ENCODE results near the gene PIERCE2.
A peak's percentile ranks its signal among the peaks of the same experiment; 100 is the strongest.

DNA sequence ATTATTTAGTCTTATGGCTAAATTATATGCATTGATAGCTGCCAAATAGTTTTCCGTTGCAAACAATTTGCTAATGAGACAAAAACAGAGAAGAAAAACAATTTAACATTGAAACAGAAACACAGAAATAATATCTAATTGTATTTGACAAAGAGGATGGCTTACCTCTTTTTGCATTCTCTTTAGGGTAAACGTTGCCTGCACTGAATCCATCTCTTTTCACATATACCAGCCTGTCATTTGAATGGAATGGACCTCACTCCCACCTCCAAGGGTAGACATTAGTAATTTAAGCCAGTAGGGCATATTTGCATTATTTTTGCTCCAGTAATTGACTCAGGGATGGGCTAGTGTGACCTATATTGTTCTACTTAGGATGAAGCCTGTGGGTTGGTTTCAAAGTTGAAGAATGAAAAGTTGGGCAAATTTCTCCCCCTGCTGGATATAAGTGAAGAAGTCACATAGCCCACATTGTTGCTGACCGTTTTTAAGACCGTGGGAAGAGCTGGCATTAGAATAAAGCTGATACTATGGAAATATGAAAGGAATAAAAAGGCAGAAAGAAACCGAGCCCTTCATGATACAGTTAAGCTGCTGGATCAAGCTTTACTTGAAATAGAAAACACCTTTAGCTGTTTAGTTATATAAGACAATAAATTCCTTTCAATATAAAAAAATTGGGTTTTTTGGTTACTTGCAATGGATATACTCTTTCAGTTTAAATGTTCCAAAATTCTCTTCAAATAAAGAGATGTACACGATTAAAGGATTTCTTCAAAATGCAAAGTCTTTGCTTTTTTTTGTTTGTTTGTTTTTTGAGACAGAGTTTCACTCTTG lies 26.9 kb downstream of the PIERCE2 start:
- no peak for TF ChIP-seq POLR2A (IDR thresholded peaks at IDR 0.05)
- TF ChIP-seq, protein P1, sequence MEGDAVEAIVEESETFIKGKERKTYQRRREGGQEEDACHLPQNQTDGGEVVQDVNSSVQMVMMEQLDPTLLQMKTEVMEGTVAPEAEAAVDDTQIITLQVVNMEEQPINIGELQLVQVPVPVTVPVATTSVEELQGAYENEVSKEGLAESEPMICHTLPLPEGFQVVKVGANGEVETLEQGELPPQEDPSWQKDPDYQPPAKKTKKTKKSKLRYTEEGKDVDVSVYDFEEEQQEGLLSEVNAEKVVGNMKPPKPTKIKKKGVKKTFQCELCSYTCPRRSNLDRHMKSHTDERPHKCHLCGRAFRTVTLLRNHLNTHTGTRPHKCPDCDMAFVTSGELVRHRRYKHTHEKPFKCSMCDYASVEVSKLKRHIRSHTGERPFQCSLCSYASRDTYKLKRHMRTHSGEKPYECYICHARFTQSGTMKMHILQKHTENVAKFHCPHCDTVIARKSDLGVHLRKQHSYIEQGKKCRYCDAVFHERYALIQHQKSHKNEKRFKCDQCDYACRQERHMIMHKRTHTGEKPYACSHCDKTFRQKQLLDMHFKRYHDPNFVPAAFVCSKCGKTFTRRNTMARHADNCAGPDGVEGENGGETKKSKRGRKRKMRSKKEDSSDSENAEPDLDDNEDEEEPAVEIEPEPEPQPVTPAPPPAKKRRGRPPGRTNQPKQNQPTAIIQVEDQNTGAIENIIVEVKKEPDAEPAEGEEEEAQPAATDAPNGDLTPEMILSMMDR (IDR thresholded peaks at IDR 0.05), result peak in 5 of 6 experiments; percentile 30 to 59 (median 54)
